ENCODE measurements around the gene OR4C5. TPM values are rescaled to one million over a fixed set of nuclear protein-coding genes. Genes with fewer than 3 reads are reported as not detected.

OR4C5 gene
- total RNA-seq, 1 experiment from 2014 or later, result not detected

DNA sequence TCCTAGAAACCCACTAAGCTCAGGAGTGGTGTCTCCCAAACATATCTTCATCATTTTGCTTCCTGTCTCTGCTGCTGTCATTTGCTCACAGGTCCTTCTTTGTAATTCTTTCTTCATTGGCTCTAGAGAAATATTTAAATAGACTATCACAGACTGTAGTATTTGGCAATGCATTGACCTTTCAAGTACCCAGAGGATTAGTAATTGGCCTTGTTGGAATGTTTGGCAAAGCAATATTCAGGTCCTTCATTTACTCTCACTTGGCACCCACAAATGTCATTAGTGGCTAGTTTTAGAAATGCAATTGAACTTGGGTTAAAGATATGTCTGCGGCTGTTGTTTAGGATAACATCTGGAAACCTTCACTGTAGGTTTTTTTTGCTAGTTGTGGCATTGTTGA is 11.6 kb downstream of the OR4C5 start:
- ATAC-seq (no peak), DNase-seq (ENCODE audit: low spot score) (no peak)
- peaks cover 80% of the 10 kb centered on the region for H3K9me3 Mint-ChIP-seq
- H3K4me1 Mint-ChIP-seq, result no peaks in the 10 kb centered on the region
- peaks cover 4% of the 10 kb centered on the region for H3K27me3 Mint-ChIP-seq (ENCODE audit: low read depth)
- H3K36me3 Mint-ChIP-seq, result peaks cover 69% of the 10 kb centered on the region
- no peak overlapping the region for H3K27ac Mint-ChIP-seq
- ChIA-PET POLR2A (no interaction called here), CTCF (no interaction called here)
- no peak overlapping the region for H3K4me3 Mint-ChIP-seq
- TF ChIP-seq, protein P1, sequence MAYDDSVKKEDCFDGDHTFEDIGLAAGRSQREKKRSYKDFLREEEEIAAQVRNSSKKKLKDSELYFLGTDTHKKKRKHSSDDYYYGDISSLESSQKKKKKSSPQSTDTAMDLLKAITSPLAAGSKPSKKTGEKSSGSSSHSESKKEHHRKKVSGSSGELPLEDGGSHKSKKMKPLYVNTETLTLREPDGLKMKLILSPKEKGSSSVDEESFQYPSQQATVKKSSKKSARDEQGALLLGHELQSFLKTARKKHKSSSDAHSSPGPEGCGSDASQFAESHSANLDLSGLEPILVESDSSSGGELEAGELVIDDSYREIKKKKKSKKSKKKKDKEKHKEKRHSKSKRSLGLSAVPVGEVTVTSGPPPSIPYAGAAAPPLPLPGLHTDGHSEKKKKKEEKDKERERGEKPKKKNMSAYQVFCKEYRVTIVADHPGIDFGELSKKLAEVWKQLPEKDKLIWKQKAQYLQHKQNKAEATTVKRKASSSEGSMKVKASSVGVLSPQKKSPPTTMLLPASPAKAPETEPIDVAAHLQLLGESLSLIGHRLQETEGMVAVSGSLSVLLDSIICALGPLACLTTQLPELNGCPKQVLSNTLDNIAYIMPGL (CRISPR knock-in tag; IDR thresholded peaks at IDR 0.05), result no peak
- TF ChIP-seq, protein P2, sequence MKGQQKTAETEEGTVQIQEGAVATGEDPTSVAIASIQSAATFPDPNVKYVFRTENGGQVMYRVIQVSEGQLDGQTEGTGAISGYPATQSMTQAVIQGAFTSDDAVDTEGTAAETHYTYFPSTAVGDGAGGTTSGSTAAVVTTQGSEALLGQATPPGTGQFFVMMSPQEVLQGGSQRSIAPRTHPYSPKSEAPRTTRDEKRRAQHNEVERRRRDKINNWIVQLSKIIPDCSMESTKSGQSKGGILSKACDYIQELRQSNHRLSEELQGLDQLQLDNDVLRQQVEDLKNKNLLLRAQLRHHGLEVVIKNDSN (CRISPR knock-in tag; IDR thresholded peaks at IDR 0.05), result no peak
- TF ChIP-seq ZNF219 (CRISPR knock-in tag; IDR thresholded peaks at IDR 0.05; ENCODE audit: borderline replicate concordance) (no peak), TCF7 (CRISPR knock-in tag; IDR thresholded peaks at IDR 0.05; ENCODE audit: low read depth) (no peak), TEAD4 (CRISPR knock-in tag; IDR thresholded peaks at IDR 0.05) (no peak), FOXJ3 (CRISPR knock-in tag; IDR thresholded peaks at IDR 0.05; ENCODE audit: borderline replicate concordance) (no peak), PRRX2 (CRISPR knock-in tag; IDR thresholded peaks at IDR 0.05) (no peak), PREB (CRISPR knock-in tag; IDR thresholded peaks at IDR 0.05; ENCODE audit: borderline replicate concordance) (no peak), HMGA2 (CRISPR knock-in tag; IDR thresholded peaks at IDR 0.05) (no peak), IRF2 (CRISPR knock-in tag; IDR thresholded peaks at IDR 0.05; ENCODE audit: borderline replicate concordance, low read depth) (no peak), ZBTB21 (CRISPR knock-in tag; IDR thresholded peaks at IDR 0.05; ENCODE audit: borderline replicate concordance) (no peak), ZNF396 (CRISPR knock-in tag; IDR thresholded peaks at IDR 0.05; ENCODE audit: borderline replicate concordance) (no peak), GTF2I (CRISPR knock-in tag; conservative IDR thresholded peaks at IDR 0.05) (no peak), ZNF317 (CRISPR knock-in tag; IDR thresholded peaks at IDR 0.05; ENCODE audit: borderline replicate concordance, low read depth) (no peak), ZNF121 (CRISPR knock-in tag; IDR thresholded peaks at IDR 0.05) (no peak), JUN (CRISPR knock-in tag; IDR thresholded peaks at IDR 0.05) (no peak), NFE2L1 (CRISPR knock-in tag; IDR thresholded peaks at IDR 0.05) (no peak)
- TF ChIP-seq, protein P3, sequence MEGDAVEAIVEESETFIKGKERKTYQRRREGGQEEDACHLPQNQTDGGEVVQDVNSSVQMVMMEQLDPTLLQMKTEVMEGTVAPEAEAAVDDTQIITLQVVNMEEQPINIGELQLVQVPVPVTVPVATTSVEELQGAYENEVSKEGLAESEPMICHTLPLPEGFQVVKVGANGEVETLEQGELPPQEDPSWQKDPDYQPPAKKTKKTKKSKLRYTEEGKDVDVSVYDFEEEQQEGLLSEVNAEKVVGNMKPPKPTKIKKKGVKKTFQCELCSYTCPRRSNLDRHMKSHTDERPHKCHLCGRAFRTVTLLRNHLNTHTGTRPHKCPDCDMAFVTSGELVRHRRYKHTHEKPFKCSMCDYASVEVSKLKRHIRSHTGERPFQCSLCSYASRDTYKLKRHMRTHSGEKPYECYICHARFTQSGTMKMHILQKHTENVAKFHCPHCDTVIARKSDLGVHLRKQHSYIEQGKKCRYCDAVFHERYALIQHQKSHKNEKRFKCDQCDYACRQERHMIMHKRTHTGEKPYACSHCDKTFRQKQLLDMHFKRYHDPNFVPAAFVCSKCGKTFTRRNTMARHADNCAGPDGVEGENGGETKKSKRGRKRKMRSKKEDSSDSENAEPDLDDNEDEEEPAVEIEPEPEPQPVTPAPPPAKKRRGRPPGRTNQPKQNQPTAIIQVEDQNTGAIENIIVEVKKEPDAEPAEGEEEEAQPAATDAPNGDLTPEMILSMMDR (IDR thresholded peaks at IDR 0.05), result no peak

GRCh38 chr11:48354013-48354412 is 12.3 kb downstream of the OR4C5 start:
- no peak for ATAC-seq
- Mint-ChIP-seq H3K4me3 (no peak overlapping the region), H3K4me1 (no peaks in the 10 kb centered on the region), H3K27me3 (ENCODE audit: low read depth) (peaks cover 2% of the 10 kb centered on the region), H3K36me3 (peaks cover 69% of the 10 kb centered on the region), H3K27ac (no peak overlapping the region), H3K9me3 (peaks cover 80% of the 10 kb centered on the region)
- POLR2A ChIA-PET, result no interaction called here
- no peak for DNase-seq (ENCODE audit: low spot score)
- CTCF ChIA-PET, result no interaction called here
- TF ChIP-seq, protein P1 (CRISPR knock-in tag; IDR thresholded peaks at IDR 0.05), result no peak
- TF ChIP-seq, protein P4, sequence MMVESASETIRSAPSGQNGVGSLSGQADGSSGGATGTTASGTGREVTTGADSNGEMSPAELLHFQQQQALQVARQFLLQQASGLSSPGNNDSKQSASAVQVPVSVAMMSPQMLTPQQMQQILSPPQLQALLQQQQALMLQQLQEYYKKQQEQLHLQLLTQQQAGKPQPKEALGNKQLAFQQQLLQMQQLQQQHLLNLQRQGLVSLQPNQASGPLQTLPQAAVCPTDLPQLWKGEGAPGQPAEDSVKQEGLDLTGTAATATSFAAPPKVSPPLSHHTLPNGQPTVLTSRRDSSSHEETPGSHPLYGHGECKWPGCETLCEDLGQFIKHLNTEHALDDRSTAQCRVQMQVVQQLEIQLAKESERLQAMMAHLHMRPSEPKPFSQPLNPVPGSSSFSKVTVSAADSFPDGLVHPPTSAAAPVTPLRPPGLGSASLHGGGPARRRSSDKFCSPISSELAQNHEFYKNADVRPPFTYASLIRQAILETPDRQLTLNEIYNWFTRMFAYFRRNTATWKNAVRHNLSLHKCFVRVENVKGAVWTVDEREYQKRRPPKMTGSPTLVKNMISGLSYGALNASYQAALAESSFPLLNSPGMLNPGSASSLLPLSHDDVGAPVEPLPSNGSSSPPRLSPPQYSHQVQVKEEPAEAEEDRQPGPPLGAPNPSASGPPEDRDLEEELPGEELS (CRISPR knock-in tag; IDR thresholded peaks at IDR 0.05), result no peak
- TF ChIP-seq ZNF416 (CRISPR knock-in tag; IDR thresholded peaks at IDR 0.05) (no peak), FOXK1 (CRISPR knock-in tag; IDR thresholded peaks at IDR 0.05) (no peak), CREB1 (CRISPR knock-in tag; IDR thresholded peaks at IDR 0.05) (no peak), JAZF1 (CRISPR knock-in tag; IDR thresholded peaks at IDR 0.05) (no peak), TEAD4 (CRISPR knock-in tag; IDR thresholded peaks at IDR 0.05) (no peak), ZNF532 (CRISPR knock-in tag; IDR thresholded peaks at IDR 0.05; ENCODE audit: borderline replicate concordance) (no peak)

Measured in WTC11 (cell line).